CD14-positive monocyte (primary cell): Measurements from ENCODE around the gene EPN1. TPM values are rescaled to one million over a fixed set of nuclear protein-coding genes. Genes with fewer than 3 reads are reported as not detected.

Experiments
- DNase-seq, 3 donors: peaks; one replicate each; pipeline ENCODE4 v3.0.0-alpha.2; 2011 to 2022
- H2AFZ ChIP-seq: 2 replicates; pipeline ENCODE4 v1.6.0; 2012; ENCODE audit warnings: mild to moderate bottlenecking, low read depth, low read length, inconsistent platforms; ENCODE audit not compliant: insufficient read depth, poor library complexity, severe bottlenecking
- H3K27ac ChIP-seq, 2 donors: 1 replicate in 1 of 2; 2 replicates in 1 of 2; pipeline ENCODE4 v1.5.1; 2012 to 2013; ENCODE audit warnings: low read length in 2 of 2, control low read depth in 1 of 2, inconsistent platforms in 1 of 2, low read depth in 1 of 2, mild to moderate bottlenecking in 1 of 2
- H3K27me3 ChIP-seq, 2 donors: one replicate each; pipeline versions ENCODE4 v1.6.0 to v1.6.1; 2011 to 2013; ENCODE audit warnings: low read length in 2 of 2; ENCODE audit not compliant: control insufficient read depth in 2 of 2, insufficient read depth in 2 of 2
- H3K36me3 ChIP-seq, 2 donors: replicated peaks in 1 of 2; 1 replicate in 1 of 2; 2 replicates in 1 of 2; pipeline versions ENCODE4 v1.5.1 to v1.6.1; 2012 to 2013; ENCODE audit warnings: low read length in 2 of 2, control low read depth in 1 of 2, inconsistent platforms in 1 of 2, mild to moderate bottlenecking in 1 of 2; ENCODE audit not compliant: insufficient read depth in 2 of 2, control insufficient read depth in 1 of 2
- H3K4me1 ChIP-seq, 2 donors: 1 replicate in 1 of 2; 2 replicates in 1 of 2; pipeline versions ENCODE4 v1.5.1 to v1.6.1; 2012 to 2013; ENCODE audit warnings: low read length in 2 of 2, control low read depth in 1 of 2, inconsistent platforms in 1 of 2, mild to moderate bottlenecking in 1 of 2, moderate library complexity in 1 of 2; ENCODE audit not compliant: insufficient read depth in 2 of 2, control insufficient read depth in 1 of 2
- H3K4me2 ChIP-seq: replicated peaks from 2 replicates; pipeline ENCODE3; 2012; ENCODE audit warnings: low read length, moderate library complexity, mild to moderate bottlenecking; ENCODE audit not compliant: poor library complexity, severe bottlenecking; ENCODE audit errors: extremely low read depth
- H3K4me3 ChIP-seq, 3 experiments: fragments of 200-600 bp in 1 of 3; sonication (generic) in 1 of 3; replicated peaks in 1 of 3; 1 replicate in 2 of 3; 2 replicates in 1 of 3; pipeline ENCODE4 v1.5.1; 2011 to 2013; ENCODE audit warnings: low read length in 3 of 3, mild to moderate bottlenecking in 3 of 3, control low read depth in 2 of 3, low read depth in 2 of 3, inconsistent platforms in 1 of 3, moderate library complexity in 1 of 3
- H3K79me2 ChIP-seq: 2 replicates; pipeline ENCODE4 v1.6.0; 2012; ENCODE audit warnings: mild to moderate bottlenecking, control low read depth, inconsistent platforms, low read length, moderate library complexity; ENCODE audit not compliant: insufficient read depth
- H3K9ac ChIP-seq: 2 replicates; pipeline ENCODE4 v1.6.0; 2017; ENCODE audit warnings: low read length, mild to moderate bottlenecking; ENCODE audit not compliant: insufficient read depth, poor library complexity, severe bottlenecking
- H3K9me3 ChIP-seq, 2 donors: replicated peaks in 1 of 2; 1 replicate in 1 of 2; 2 replicates in 1 of 2; pipeline versions ENCODE4 v1.5.1 to v1.6.1; 2012 to 2013; ENCODE audit warnings: low read length in 2 of 2, control low read depth in 1 of 2; ENCODE audit not compliant: control insufficient read depth in 1 of 2, insufficient read depth in 1 of 2
- H4K20me1 ChIP-seq: 2 replicates; pipeline ENCODE4 v1.6.0; 2012; ENCODE audit warnings: mild to moderate bottlenecking, low read length, control low read depth, moderate library complexity; ENCODE audit not compliant: insufficient read depth
- H3K27ac Mint-ChIP-seq, 7 donors: one replicate each; pipeline ENCODE4 v1.8.0; 2020; ENCODE audit warnings: mild to moderate bottlenecking in 7 of 7, mixed read lengths in 7 of 7, moderate library complexity in 6 of 7, inconsistent platforms in 2 of 7
- H3K27me3 Mint-ChIP-seq, 3 donors: one replicate each; pipeline ENCODE4 v1.8.0; 2021 to 2022; ENCODE audit warnings: low read depth in 3 of 3, mild to moderate bottlenecking in 3 of 3, mixed read lengths in 3 of 3, moderate library complexity in 3 of 3, inconsistent platforms in 1 of 3
- H3K36me3 Mint-ChIP-seq, 2 donors: one replicate each; pipeline ENCODE4 v1.8.0; 2020; ENCODE audit warnings: mixed read lengths in 2 of 2, inconsistent platforms in 1 of 2, mild to moderate bottlenecking in 1 of 2
- H3K4me1 Mint-ChIP-seq: one replicate; pipeline ENCODE4 v1.8.0; 2020; ENCODE audit warnings: mild to moderate bottlenecking, mixed read lengths
- H3K4me3 Mint-ChIP-seq, 2 donors: one replicate each; pipeline ENCODE4 v1.8.0; 2020; ENCODE audit warnings: mild to moderate bottlenecking in 2 of 2, mixed read lengths in 2 of 2, moderate library complexity in 1 of 2
- H3K9me3 Mint-ChIP-seq, 7 donors: one replicate each; pipeline ENCODE4 v1.8.0; 2020 to 2022; ENCODE audit warnings: mixed read lengths in 7 of 7, mild to moderate bottlenecking in 6 of 7, moderate library complexity in 6 of 7, inconsistent platforms in 2 of 7
- CTCF ChIP-seq: fragments of 200-600 bp; IDR thresholded peaks from one replicate; pipeline ENCODE4 v1.8.0; 2022; ENCODE audit warnings: antibody characterized with exemption, mild to moderate bottlenecking
- WGBS: methylation state at CpG from one replicate; pipeline ENCODE4 v1.1.5; 2013; ENCODE audit warnings: missing lambda C conversion rate; ENCODE audit not compliant: insufficient coverage; 5-methylcytosine and 5-hydroxymethylcytosine counted together
- intact Hi-C, 2 donors: fragments of 100-400 bp; cut with micrococcal nuclease; formaldehyde crosslinking; loops; one replicate each; pipeline versions ENCODE4 v1.15.0 to v1.15.1; 2023
- polyA plus RNA-seq, 3 donors: library from polyadenylated mRNA; depleted of rRNA in 1 of 3; unstranded in 2 of 3; stranded (reverse) in 1 of 3; fragments of 300-500 nt in 2 of 3; fragments of >200 nt in 1 of 3; fragmentation: Illumina TruSeq in 2 of 3; gene quantifications; 1 replicate in 2 of 3; 2 replicates in 1 of 3; pipeline ENCODE4 v1.2.3, GENCODE V29; 2012 to 2021

The EPN1 gene
- polyA plus RNA-seq, 3 donors, result 18.7 to 75.2 (median 19.2) TPM

GRCh38 chr19:55626350-55626749 is 48.7 kb upstream of the EPN1 start:
- no peak overlapping the region for H3K4me3 Mint-ChIP-seq
- no peak overlapping the region for H3K4me3 ChIP-seq
- peaks cover 20% of the 10 kb centered on the region for H3K4me1 Mint-ChIP-seq
- no peak overlapping the region for H3K27ac Mint-ChIP-seq
- H3K4me1 ChIP-seq, result peaks cover 25 to 34% of the 10 kb centered on the region in 2 donors
- no peaks in the 10 kb centered on the region for H4K20me1 ChIP-seq
- peaks cover 0 to 2% (median 0%) of the 10 kb centered on the region in 7 donors for H3K9me3 Mint-ChIP-seq
- H3K9me3 ChIP-seq, result no peaks in the 10 kb centered on the region
- peaks cover 1 to 7% (median 3%) of the 10 kb centered on the region in 3 donors for H3K27me3 Mint-ChIP-seq
- TF ChIP-seq CTCF, result no peak
- DNase-seq, result no peak
- WGBS, result 92% methylated on average over 8 of the region's 11 CpGs
- H3K4me2 ChIP-seq, result no peak overlapping the region
- H2AFZ ChIP-seq, result no peak overlapping the region
- no peaks in the 10 kb centered on the region for H3K27me3 ChIP-seq
- H3K36me3 ChIP-seq, result no peaks in the 10 kb centered on the region
- H3K27ac ChIP-seq, result no peak overlapping the region
- H3K36me3 Mint-ChIP-seq, result peaks cover 0 to 4% of the 10 kb centered on the region in 2 donors
- peaks cover 17% of the 10 kb centered on the region for H3K79me2 ChIP-seq
- H3K9ac ChIP-seq, result no peak overlapping the region
- intact Hi-C loops, result no loop called here

GRCh38 chr19:55632463-55632834 is 42.6 kb upstream of the EPN1 start:
- Histone ChIP-seq H3K4me1 (peaks cover 28 to 41% of the 10 kb centered on the region in 2 donors), H3K9ac (no peak overlapping the region), H2AFZ (no peak overlapping the region), H3K4me2 (no peak overlapping the region), H3K27ac (no peak overlapping the region), H3K27me3 (no peaks in the 10 kb centered on the region), H3K79me2 (peaks cover 26% of the 10 kb centered on the region), H3K9me3 (no peaks in the 10 kb centered on the region), H3K4me3 (no peak overlapping the region), H3K36me3 (no peaks in the 10 kb centered on the region), H4K20me1 (no peaks in the 10 kb centered on the region)
- Mint-ChIP-seq H3K36me3 (peaks cover 0 to 7% of the 10 kb centered on the region in 2 donors), H3K9me3 (no peaks in the 10 kb centered on the region), H3K27ac (peak overlapping the region in 3 of 7 donors; percentile 57 to 81 (median 58)), H3K27me3 (peaks cover 0 to 6% (median 3%) of the 10 kb centered on the region in 3 donors), H3K4me3 (no peak overlapping the region), H3K4me1 (peaks cover 48% of the 10 kb centered on the region)
- peak; percentile 85 to 93 (median 92) for DNase-seq
- TF ChIP-seq CTCF, result peak; percentile 68
- intact Hi-C loops, result loop anchor here (5.0 to 10.0 kb wide), 3 partner anchors 50 to 182 kb away; partner anchors contain the start of gene ZNF579 (in 1 of the 2)
- WGBS, result no CpG with 5 or more reads among the region's 3 CpGs
